ENCODE results near the gene SLC7A5.
"Not testable (repeated sequence)": the region's sequence is repeated elsewhere in the genome, so short reads cannot be mapped to it uniquely, and the experiment has no call there.

DNA sequence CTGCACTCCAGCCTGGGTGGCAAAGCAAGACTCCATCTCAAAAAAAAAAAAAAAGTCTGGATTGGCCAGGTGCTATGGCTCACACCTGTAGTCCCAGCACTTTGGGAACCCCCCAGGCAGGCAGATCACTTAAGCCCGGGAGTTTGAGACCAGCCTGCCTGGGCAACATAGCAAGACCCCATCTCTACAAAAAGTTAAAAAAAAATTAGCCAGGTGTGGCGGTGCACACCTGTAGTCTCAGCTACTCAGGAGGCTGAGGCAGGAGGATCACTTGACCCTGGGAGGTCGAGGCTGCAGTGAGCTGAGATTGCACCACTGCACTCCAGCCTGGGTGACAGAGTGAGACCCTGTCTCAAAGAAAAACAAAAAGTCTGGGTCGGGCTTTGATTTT is 42.9 kb downstream of the SLC7A5 start:
- TF ChIP-seq, protein P1, sequence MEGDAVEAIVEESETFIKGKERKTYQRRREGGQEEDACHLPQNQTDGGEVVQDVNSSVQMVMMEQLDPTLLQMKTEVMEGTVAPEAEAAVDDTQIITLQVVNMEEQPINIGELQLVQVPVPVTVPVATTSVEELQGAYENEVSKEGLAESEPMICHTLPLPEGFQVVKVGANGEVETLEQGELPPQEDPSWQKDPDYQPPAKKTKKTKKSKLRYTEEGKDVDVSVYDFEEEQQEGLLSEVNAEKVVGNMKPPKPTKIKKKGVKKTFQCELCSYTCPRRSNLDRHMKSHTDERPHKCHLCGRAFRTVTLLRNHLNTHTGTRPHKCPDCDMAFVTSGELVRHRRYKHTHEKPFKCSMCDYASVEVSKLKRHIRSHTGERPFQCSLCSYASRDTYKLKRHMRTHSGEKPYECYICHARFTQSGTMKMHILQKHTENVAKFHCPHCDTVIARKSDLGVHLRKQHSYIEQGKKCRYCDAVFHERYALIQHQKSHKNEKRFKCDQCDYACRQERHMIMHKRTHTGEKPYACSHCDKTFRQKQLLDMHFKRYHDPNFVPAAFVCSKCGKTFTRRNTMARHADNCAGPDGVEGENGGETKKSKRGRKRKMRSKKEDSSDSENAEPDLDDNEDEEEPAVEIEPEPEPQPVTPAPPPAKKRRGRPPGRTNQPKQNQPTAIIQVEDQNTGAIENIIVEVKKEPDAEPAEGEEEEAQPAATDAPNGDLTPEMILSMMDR (conservative IDR thresholded peaks at IDR 0.05; ENCODE audit: low read length), result not testable (repeated sequence)
- TF ChIP-seq EZH2phosphoT487 (IDR thresholded peaks at IDR 0.05; ENCODE audit: borderline replicate concordance), result not testable (repeated sequence)

All from Loucy (cell line).